Head of caudate nucleus (tissue), 42 donors: ENCODE measurements around the gene FAM117A.
"Not testable (repeated sequence)": the region's sequence is repeated elsewhere in the genome, so short reads cannot be mapped to it uniquely, and the experiment has no call there.

Experiments
- DNase-seq, 42 donors: peaks; one replicate each; pipeline versions ENCODE4 v3.0.0 to v3.0.0-alpha.2; 2020 to 2021; ENCODE audit warnings: mixed read lengths in 7 of 42
- intact Hi-C: fragments of 100-400 bp; cut with DNase I; formaldehyde crosslinking; loops from one replicate; pipeline ENCODE4 v1.15.0; 2022

Gene FAM117A

DNA sequence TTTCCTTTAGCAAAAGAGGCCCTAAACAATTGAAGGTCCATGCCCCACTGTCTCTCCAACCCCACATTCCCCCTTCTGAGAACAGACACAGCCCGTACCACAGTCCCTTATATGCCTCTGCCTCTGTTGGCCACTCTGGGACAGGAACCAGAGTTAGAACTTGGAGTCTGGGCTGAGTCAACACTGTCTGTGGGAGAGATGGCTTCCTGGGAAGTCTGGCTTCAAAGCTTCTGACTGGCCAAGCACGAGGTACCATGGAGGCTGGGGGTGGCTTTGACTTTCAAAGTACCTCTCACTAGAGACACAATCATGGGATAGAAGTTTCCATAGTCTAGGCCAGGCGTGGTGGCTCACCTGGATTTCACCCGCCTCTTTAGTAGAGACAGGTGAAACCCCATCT is 71.2 kb downstream of the FAM117A start:
- intact Hi-C loops: no loop called here
- DNase-seq: no peak

DNA sequence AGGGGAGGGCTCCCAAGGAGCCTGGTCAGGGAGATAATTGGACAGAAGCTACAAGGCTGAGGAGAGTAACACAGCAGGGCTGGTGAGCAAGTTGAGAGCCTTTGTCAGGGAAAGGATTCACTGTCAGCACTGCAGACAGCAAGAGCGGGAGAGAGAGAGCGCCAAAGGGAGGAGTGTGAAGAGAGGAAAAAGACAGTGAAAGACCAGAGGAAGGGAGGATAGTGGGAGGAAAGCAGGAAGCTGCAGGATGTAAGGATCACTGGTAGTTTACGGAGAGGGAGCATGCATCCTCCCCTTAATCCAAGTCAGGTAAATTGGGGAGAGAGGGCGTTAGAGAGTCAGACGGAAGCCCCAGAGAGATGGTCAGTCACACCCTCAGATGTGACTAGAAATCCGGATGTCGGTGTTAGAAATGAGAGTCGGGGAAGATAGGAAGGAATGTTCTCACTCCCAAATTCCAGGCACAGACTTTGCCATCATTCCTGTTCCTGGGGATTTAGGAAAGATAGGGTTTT is 72.2 kb downstream of the FAM117A start:
- intact Hi-C loops: no loop called here

DNA sequence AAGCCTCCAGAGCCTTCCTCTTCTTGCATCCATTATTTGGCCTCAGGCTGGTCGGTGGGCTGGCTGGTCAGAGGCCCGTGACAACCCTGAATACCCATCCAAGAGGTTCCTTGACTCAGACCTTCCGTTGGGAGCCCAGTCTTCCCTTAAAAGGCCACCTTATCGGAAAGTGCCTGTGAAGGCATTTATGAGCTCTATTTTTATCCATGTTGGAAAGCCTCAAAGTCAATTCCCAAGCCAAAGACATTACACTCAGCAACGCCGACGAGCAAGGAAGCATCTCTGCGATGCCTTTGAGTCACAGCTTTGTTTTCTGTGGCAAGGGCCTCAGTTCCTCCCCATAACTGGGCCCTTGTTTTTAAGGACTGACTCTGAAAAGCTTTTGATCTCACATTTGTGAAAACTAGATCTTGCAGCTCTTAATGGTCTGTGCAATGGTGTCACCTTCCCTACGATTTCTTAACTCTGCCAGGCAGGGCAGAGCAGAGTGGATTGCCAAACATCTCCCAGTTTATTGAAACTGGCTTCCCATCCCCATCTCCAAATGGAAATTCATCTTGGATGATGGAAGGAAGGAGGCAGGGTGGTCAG is 72.8 kb downstream of the FAM117A start:
- DNase-seq: no peak
- intact Hi-C loops: no loop called here

More for the DNA sequence above, 72.2 kb downstream of the FAM117A start:
- peak in 1 of 42 donors; percentile 19 for DNase-seq

DNA sequence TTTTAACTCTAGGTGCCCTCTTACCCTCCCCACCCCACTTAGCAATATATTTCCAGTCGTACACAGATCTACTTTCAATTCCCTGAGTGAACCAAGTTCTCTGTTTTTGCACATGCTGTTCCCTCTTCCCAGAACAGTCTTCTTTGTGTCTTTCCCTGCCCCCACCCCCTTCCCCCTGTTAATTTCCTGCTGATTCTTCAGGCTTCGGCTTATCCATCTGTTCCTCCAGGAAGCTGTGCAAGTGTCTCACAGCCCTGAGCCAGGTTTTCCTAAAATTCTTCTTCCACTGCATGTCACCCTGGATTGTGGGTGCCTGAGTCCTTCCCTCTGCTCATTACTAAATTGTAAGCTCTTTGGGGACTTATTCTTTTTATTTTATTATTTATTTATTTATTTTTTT is 73.7 kb downstream of the FAM117A start:
- intact Hi-C loops: no loop called here
- peak in 1 of 42 donors; percentile 16 for DNase-seq

DNA sequence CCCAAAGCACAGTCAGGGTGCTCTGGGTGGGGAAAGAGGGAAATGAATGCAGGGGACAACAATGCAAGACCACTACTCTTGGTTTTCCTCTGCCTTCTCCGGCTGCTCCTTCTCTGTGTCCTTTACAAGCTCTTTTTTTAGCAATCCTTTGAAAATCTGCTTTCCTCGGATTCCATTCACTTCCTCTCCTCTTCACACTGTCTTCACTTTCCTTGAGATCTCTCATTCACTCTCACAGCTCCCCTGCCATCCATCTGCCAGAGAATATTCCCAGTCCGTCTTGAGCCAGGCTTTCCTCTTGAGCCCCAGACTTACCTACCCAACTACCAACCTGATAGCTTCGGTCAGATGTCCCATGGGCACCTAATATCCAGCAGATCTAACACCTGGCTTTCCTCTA is 75.1 kb downstream of the FAM117A start:
- intact Hi-C loops: no loop called here

DNA sequence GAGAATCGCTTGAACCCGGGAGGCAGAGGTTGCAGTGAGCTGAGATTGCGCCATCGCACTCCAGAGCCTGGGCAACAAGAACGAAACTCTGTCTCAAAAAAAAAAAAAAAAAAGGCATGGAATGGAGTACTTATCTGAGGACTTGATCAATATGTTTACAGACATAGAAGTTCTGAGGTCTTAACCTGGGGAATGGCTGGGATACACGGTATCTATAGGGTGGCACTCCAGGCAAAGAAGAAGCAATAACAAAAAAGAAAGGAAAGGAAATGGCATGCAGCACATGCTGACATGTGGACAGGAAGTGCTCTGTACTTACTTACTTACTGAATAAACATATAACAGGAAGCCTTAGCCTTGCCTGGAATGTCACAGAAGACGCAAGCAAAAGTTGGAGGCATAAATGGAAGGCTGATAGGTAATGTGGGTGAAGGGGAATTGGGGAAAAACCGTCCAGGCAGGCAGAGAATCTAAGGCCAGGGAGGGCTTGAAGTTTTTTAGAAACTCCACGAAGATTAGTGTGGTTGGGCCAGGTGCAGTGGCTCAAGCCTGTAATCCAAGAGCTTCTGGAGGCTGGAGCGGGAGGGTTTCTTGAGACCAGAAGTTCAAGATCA is 75.9 kb downstream of the FAM117A start:
- intact Hi-C loops: no loop called here
- no peak for DNase-seq

More for the DNA sequence above, 75.1 kb downstream of the FAM117A start:
- DNase-seq: no peak

DNA sequence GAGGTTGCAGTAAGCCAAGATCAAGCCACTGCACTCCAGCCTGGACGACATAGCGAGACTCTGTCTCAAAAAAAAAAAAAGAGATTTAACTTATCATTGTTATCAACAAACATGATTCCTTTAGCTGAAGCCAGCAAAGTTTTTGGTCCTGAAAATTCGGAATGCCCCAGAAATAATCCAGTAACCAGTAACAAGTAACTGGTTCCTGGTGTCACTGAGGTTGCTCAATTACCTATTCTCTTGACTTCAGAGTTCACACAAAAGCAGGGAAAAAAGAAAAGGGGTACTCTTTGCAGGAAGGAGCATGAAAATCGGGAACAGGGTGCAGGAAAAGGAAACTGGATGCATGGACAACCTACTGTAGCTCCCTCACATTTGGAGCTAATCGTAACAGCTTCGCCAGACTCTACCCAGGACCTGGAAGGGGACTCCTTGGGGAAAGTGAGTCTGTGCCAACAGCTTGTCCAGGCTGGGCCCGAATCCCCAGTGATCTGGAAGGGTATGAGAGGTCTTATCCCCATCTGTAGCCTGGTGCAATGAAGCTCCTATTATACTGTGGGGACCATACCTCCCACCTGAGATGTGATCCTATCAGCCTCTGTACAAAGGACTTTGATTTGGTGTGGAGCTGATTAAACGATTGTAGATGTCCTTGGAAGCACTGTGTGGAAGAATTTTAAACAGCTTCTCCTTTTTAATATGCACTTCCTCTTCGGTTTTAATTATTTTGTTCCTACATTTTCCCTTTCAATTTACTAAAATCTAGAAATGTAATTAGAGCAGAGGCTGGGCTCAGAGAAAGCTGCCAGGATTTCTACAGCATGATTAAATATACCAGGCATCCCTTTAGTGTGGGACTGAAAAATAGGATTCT is 82.6 kb downstream of the FAM117A start:
- DNase-seq: no peak
- intact Hi-C loops: loop anchor here (5.0 kb wide), 1 partner anchor 104 kb away; the partner anchor contains the start of gene NXPH3

DNA sequence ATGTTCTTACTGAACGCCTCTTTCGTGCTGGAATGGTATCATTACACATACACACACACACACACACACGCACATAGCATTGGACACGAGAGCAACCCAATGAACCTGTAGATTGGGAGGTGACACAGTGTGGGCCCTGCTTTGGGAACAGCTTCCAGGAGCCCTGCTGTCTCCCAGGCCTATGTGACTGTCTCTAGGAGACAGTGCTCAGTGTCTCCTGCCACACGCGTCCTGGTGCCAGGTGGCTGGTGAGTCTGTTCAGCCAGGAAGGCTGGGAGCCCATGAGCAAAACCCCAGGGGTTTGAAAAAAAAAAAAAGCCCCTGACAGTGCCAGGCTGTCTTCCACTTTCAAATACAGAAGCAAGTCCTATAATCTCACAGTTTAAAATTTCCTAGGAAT is 83.6 kb downstream of the FAM117A start:
- no peak for DNase-seq
- intact Hi-C loops: loop anchor here (5.0 kb wide), 1 partner anchor 103 kb away; the partner anchor contains the start of gene NXPH3

DNA sequence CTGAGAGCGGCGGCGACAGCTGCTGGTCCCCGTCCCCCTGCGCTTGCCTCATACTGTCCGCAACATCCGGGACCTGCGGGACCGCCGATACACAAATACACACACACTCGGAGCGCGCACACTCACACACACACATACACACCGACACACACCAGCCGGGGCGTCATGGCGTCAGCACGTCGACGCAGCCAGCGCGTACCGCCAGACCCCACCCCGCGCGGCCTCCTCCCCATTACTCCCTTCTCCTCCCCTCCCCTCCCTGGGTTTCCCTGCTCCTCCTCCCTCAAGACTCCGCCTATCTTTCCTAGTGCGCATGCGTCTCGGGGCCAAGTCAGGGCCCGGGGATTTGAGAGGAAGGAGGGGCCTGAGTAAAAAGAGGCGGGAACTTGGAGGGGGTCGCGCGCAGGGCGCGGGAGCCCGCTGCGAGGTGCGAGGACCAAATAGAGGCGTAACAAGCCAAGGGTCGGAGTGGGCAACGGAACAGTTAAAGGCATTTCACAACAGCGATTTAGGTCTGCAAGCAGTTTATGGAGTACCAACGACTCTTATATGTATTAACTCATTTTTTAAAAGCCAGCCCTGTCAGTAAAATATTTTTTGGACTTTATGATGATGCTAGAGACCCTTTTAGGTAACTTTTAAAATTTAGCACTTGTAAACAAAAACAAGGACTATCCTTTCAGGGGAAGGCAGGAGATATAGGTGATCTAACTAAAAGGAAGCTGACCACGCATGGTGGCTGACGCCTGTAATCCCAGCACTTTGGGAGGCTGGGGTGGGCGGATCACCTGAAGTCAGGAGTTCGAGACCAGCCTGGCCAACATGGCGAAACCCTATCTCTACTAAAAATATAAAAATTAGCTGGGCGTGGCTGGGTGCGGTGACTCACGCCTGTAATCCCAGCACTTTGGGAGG is 85.7 kb downstream of the FAM117A start, which contains the start of gene SPOP:
TSS of gene SPOP (minus strand) at position 165 of the 915 bp plus-strand sequence. CDS start 55,287 bp downstream, outside the sequence.
- intact Hi-C loops: no loop called here

DNA sequence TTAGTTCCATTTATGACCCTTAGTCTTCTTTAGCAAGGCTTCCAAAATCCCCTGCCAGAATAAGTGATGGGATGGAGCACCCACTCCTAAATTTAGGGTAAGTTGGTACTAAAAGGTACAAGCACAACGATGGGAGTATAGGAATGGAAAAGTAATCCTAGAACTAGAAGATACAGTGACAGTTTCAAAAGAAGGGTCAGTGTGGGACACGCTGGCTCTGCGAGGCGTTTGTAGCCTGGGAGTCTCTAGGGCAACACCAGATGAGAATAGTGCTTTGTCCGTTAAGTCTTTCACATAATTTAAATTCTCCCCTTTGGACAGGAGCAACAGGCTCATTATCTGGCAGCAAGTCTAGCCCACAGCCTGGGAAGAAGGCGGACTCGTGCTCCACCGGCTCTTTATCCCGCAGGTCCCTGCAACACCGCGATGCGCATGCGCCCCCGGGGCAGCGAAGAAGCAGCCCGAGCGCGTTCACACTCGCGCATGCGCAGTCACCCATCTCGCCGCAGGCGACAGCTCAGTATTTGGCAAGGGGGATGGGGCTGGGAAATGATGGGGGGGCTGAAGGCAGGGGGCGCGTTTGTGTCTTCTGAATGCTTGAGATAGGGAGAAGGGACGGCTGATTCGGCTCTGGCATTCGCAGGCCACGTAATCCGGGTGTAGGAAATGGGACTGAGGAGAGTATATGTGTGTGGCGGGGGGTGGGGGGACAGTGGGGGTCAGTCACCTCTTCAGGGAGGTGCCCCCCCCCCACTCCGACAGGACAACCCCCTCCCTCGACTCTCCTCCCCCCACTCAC is 86.6 kb downstream of the FAM117A start:
- intact Hi-C loops: no loop called here
- DNase-seq: peak; percentile 86 to 98 (median 94)

More for the DNA sequence above, 85.7 kb downstream of the FAM117A start, which contains the start of gene SPOP:
- DNase-seq: peak; percentile 98 to 100 (median 99)

DNA sequence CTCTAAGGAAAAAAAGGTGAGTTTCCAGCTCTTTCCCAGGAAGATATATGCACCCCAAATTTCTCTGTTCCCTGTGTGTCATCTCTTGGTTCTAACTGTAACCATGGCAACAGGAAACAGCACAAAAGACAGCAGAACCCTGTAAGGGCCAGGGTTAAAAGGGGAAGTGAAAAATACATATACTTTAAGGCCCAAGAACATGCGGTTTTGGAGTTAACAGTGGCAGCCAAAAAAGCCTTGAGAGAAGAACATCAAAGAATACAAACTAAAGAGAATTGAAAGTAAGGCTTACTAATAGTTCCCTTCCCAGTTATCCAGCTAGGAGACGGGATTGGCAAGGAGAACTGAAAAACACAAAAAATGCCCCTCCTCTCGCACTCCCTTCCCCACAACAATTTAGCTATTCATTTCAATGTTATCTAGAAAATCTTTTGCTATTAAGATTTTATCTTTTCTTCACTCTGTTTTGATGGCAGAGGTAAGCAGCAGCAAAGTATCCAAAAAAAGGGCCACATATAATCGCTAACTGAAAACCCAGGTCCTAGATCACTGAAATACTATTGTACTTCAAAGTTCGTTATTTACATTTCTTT is 87.6 kb downstream of the FAM117A start:
- peak in 2 of 42 donors; percentile 12 to 44 for DNase-seq
- intact Hi-C loops: no loop called here

DNA sequence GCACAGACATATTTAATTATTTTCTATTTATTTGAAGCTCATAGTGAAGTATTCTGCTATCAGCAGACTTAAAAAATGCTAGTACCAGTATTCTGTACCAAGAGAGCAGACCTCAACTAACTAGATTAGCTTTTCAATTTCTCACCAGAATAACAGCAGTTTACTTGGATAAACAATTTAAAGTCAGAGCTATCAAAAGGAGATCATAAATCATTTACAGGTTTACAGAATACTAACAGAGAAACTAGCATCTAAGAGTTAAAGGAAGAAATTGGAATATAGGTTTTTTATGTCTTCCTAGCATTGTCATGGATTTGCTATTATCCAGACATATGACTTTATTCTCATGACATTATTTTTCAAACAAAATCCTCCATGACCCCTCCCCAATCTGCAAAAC is 89.4 kb downstream of the FAM117A start:
- intact Hi-C loops: no loop called here
- DNase-seq: no peak

DNA sequence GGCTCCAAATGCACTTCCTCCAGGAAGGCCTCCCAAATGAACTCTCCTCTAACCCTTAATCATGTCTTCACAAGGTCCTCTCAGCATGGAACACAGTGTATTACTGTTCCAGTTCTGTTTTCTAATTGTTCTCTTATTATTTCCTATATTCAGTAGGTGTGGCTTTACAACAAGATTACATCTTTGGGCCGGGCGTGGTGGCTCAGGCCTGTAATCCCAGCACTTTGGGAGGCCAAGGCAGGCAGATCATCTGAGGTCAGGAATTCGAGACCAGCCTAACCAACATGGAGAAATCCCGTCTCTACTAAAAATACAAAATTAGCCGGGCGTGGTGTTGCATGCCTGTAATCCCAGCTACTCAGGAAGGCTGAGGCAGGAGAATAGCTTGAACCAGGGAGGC is 90.3 kb downstream of the FAM117A start:
- intact Hi-C loops: not testable (repeated sequence)
- DNase-seq: peak in 1 of 42 donors; percentile 21

DNA sequence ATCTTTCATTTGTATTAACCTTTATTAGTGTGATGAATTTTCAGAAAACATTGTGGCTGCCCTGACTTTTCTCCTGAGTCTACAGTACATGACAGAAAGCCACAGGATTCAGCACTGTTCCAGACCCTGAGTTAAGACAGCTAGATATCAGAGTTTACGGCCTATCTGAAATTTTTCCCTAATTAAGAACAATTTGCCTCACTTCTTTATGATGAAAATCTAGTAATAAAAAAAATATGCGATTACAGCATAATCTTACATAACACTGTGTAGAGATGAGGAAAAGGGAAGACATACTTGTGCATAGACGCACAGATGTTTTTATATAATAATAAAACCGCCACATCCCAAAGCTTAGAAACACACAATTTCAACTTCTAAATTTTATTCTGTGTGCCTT is 93.3 kb downstream of the FAM117A start:
- intact Hi-C loops: no loop called here
- no peak for DNase-seq

DNA sequence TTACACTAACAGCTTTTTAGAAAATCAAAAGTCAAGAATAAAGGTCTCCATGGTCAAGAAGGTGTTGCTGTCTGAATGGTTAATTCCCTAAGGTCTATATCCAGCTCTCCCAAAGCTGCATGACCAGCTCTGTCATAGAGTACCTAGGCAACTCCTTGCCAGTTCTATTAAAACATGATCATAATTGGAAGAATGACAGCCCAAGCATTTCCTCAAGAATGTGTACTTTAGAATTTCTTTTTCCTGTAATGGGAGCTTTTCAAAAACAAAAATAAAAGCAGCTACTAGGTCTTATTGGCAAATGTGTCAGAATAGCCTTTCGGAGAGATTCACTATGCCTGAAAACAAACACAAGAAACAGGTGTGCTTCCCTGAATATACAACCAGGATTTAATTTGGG is 93.9 kb downstream of the FAM117A start:
- intact Hi-C loops: no loop called here
- no peak for DNase-seq

DNA sequence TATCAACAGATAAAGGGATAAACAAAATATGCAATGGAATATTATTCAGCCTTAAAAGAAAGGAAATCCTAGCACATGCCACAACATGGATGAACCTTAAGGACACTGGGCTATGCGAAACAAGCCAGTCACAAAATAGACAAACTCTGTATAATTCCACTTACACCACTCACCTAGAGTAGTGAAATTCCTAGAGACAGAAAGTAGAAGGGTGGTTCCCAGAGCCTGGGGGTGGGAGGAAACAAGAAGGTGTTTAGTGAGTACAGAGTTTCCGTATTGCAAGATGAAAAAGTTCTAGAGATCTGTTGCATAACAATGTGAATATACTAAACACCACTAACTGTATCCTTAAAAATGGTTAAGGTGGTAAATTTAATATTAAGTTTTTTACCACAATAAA is 96.1 kb downstream of the FAM117A start:
- intact Hi-C loops: no loop called here
- DNase-seq: peak in 25 of 42 donors; percentile 18 to 82 (median 44)

DNA sequence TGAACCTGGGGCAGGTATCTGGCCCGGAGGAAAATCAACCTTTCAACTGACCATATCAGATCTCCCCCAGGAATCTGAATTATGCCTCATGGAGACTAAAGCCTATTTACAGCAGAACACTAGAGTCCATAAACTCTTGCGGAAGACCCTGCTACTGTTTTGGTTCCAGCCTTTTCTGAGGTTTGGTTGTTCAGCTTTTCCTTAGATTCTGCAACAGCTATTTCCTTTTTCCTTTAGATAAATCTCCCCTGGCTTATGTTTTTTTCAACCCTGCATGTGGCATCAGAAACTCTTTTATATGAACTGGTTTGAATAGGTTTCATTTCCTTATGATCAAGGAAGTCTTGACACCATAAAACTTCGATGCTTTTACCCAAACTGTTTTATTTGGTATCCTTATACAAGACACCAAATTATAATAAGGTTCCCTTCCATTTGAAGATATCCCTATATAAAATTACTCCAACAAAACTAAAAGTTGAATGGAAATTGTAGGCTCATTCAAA is 99.2 kb downstream of the FAM117A start:
- intact Hi-C loops: no loop called here
- no peak for DNase-seq
